Left ventricle myocardium inferior (tissue), 1 donor: ENCODE measurements around the gene FRMD4A. TPM values are rescaled to one million over a fixed set of nuclear protein-coding genes. Genes with fewer than 3 reads are reported as not detected.

Source experiments
- DNase-seq: peaks from one replicate; pipeline ENCODE4 v3.0.0-alpha.2; 2020
- H3K27ac ChIP-seq: fragments of 200-600 bp; replicated peaks from 2 replicates; pipeline ENCODE4 v1.8.0; 2021
- H3K27me3 ChIP-seq: fragments of 200-600 bp; 2 replicates; pipeline ENCODE4 v1.8.0; 2021; ENCODE audit warnings: low read depth
- H3K36me3 ChIP-seq: fragments of 200-600 bp; 2 replicates; pipeline ENCODE4 v1.8.0; 2021
- H3K4me1 ChIP-seq: fragments of 200-600 bp; 2 replicates; pipeline ENCODE4 v1.8.0; 2021
- H3K4me3 ChIP-seq: fragments of 200-600 bp; 2 replicates; pipeline ENCODE4 v1.8.0; 2021; ENCODE audit warnings: mild to moderate bottlenecking, moderate library complexity
- H3K9me3 ChIP-seq: fragments of 200-600 bp; replicated peaks from 2 replicates; pipeline ENCODE4 v1.8.0; 2021
- intact Hi-C: fragments of 100-400 bp; cut with micrococcal nuclease; formaldehyde crosslinking; loops from one replicate; pipeline ENCODE4 v1.11.0; 2022
- total RNA-seq: library from RNA; stranded (reverse); fragmentation: NEBNext Ultra II Directional; extraction: Animal tissue kit (Norgen Biotek cat#: 25700); gene quantifications from one replicate; pipeline ENCODE4 v1.2.1, GENCODE V29; 2021
- TF ChIP-seq, protein P1 (sequence below): fragments of 200-600 bp; IDR thresholded peaks from 2 replicates; pipeline ENCODE4 v1.8.0; 2021; ENCODE audit warnings: antibody characterized with exemption, mild to moderate bottlenecking, borderline replicate concordance
- donor health status: DM: no; HTN: yes; CAD: no; lungs with severe emphysema.

Gene FRMD4A
- total RNA-seq, 1 donor from 2014 or later, result 26.1 TPM

DNA sequence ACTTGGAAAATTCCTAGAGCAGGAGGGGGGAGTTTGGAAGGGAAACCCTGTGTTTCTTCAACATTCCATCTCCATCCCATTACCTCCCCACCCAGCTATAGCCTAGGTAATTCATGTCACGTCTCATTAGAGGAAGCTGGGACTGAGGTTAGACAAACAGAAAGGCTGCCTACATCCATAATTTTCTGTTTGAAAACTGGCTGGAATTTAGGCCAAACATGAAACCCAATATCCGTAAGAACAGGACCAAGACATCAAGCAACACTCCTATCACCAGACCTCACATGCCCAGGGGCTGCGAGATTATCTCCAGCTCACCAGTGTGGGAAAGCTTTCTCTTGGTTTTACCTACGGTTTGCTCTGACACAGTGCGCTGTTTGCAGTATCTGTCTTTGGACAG, 316.3 kb downstream of the FRMD4A start:
- TF ChIP-seq, protein P1, sequence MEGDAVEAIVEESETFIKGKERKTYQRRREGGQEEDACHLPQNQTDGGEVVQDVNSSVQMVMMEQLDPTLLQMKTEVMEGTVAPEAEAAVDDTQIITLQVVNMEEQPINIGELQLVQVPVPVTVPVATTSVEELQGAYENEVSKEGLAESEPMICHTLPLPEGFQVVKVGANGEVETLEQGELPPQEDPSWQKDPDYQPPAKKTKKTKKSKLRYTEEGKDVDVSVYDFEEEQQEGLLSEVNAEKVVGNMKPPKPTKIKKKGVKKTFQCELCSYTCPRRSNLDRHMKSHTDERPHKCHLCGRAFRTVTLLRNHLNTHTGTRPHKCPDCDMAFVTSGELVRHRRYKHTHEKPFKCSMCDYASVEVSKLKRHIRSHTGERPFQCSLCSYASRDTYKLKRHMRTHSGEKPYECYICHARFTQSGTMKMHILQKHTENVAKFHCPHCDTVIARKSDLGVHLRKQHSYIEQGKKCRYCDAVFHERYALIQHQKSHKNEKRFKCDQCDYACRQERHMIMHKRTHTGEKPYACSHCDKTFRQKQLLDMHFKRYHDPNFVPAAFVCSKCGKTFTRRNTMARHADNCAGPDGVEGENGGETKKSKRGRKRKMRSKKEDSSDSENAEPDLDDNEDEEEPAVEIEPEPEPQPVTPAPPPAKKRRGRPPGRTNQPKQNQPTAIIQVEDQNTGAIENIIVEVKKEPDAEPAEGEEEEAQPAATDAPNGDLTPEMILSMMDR, result no peak
- H3K27ac ChIP-seq, result no peak overlapping the region
- DNase-seq, result no peak
- H3K9me3 ChIP-seq, result peaks cover 6% of the 10 kb centered on the region
- H3K4me3 ChIP-seq, result no peak overlapping the region
- peaks cover 14% of the 10 kb centered on the region for H3K27me3 ChIP-seq
- intact Hi-C loops, result no loop called here
- H3K4me1 ChIP-seq, result peaks cover 45% of the 10 kb centered on the region
- no peaks in the 10 kb centered on the region for H3K36me3 ChIP-seq

GRCh38 chr10:14010769-14011574, 319.8 kb downstream of the FRMD4A start:
- H3K27me3 ChIP-seq, result peaks cover 15% of the 10 kb centered on the region
- H3K27ac ChIP-seq, result peak overlapping the region; percentile 79
- TF ChIP-seq, protein P1, result no peak
- H3K4me1 ChIP-seq, result peaks cover 47% of the 10 kb centered on the region
- intact Hi-C loops, result no loop called here
- H3K9me3 ChIP-seq, result no peaks in the 10 kb centered on the region
- H3K4me3 ChIP-seq, result peak overlapping the region; percentile 58
- no peaks in the 10 kb centered on the region for H3K36me3 ChIP-seq
- no peak for DNase-seq

DNA sequence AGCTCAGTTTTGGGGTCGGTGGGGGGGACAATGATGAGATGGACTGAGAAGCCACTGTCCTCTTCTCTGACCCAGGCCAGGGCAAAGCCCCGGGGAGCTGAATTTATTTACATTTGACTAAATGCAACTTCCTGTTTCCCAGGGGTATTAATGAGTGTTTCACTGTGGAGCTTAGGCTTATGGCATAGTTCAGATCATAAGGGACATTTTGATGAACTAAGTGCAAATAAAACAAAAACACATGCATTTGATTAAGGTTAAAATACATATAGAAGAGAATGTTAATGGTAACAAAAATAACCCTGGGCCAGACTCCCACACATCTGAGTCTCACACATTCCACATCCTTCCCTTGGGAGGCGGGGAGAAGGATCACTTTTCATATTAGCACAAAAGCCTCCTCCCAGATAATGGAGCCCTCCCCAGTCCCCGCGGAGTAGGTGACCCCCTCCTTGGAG, 320.6 kb downstream of the FRMD4A start:
- no peaks in the 10 kb centered on the region for H3K36me3 ChIP-seq
- H3K9me3 ChIP-seq, result no peaks in the 10 kb centered on the region
- H3K4me1 ChIP-seq, result peaks cover 39% of the 10 kb centered on the region
- DNase-seq, result no peak
- peak overlapping the region; percentile 79 for H3K27ac ChIP-seq
- H3K27me3 ChIP-seq, result peaks cover 15% of the 10 kb centered on the region
- peak overlapping the region; percentile 58 for H3K4me3 ChIP-seq
- TF ChIP-seq, protein P1, result no peak
- intact Hi-C loops, result no loop called here

DNA sequence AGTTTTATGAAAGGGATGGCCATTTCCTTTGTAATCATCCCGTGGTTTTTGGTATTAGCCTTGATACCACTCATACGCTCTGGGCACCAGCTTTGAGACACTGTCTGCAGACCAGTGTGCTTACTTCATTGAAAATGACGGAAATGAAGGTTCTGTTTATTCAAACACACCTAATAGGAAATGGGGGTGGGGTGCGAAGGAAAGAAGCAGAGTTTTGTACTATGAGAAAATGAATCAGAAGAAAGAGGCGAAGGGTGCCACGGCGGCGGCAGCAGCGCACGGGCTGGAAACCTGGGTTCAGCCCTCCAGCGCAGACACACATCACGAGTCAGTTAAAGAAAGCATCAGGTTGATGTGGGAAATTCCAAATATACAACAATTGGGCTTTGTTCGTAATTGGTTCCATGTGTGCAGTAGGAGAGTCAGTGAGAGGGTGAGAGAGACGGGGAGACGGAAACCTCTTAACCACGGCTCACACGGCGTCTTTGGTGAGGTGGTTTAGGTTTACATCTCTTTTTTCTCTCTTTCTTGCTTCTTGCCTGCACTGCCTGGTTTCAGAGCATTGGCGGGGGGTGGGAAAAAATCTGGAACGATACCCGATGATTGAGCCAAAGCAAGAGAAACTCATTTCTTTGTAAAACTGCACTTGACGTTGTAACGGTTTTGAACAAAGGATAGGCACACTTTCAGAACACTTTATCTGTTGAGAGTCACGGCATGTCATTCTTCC, 321.2 kb downstream of the FRMD4A start:
- DNase-seq, result no peak
- H3K27me3 ChIP-seq, result peaks cover 15% of the 10 kb centered on the region
- intact Hi-C loops, result no loop called here
- H3K4me1 ChIP-seq, result peaks cover 39% of the 10 kb centered on the region
- H3K4me3 ChIP-seq, result peak overlapping the region; percentile 58
- H3K9me3 ChIP-seq, result no peaks in the 10 kb centered on the region
- H3K36me3 ChIP-seq, result no peaks in the 10 kb centered on the region
- peak overlapping the region; percentile 79 for H3K27ac ChIP-seq
- TF ChIP-seq, protein P1, result no peak

- H3K27ac ChIP-seq, result peak overlapping the region; percentile 79
- DNase-seq, result no peak
- intact Hi-C loops, result no loop called here
Measured at GRCh38 chr10:14008740-14009080, 322.0 kb downstream of the FRMD4A start.

More at GRCh38 chr10:14008740-14009080, 322.0 kb downstream of the FRMD4A start:
- H3K27me3 ChIP-seq, result peaks cover 15% of the 10 kb centered on the region
- peak overlapping the region; percentile 58 for H3K4me3 ChIP-seq
- TF ChIP-seq, protein P1, result no peak
- no peaks in the 10 kb centered on the region for H3K9me3 ChIP-seq
- H3K4me1 ChIP-seq, result peaks cover 39% of the 10 kb centered on the region
- no peaks in the 10 kb centered on the region for H3K36me3 ChIP-seq
